SKM-1 treated with dmso at 0.1 percent for 144 hours (cell line): ENCODE data around the gene RNASE12.
"Not testable (repeated sequence)": the region's sequence is repeated elsewhere in the genome, so short reads cannot be mapped to it uniquely, and the experiment has no call there.

Experiments used
- DNase-seq: peaks from one replicate; lab custom pipeline; 2025; ENCODE audit not compliant: unreplicated experiment; lab: John Stamatoyannopoulos, UW

The RNASE12 gene, protein sequence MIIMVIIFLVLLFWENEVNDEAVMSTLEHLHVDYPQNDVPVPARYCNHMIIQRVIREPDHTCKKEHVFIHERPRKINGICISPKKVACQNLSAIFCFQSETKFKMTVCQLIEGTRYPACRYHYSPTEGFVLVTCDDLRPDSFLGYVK

DNA sequence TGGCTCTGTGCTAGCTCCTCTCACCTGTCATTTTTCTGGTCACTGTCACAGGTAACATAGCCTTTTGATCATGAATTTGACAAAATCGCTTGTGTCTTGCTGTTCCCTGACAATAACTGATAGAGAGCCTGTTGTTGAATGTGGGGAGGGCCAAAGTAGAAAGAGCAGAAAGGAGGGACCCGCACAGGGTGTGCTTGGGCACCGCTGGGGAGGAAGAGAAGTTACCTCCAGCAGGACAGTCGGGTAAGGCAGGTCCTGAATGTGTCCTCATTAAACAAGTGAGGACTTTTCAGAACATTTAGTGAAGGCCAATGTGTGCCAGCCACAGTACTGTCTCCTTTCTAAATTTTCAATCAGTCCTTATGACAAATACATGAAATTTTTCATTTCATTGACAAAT, at the start of gene RNASE12:
TSS of gene RNASE12 (minus strand) at position 142 of the 400 bp plus-strand sequence. CDS start 653 bp downstream, outside the sequence.
- no peak for DNase-seq

DNA sequence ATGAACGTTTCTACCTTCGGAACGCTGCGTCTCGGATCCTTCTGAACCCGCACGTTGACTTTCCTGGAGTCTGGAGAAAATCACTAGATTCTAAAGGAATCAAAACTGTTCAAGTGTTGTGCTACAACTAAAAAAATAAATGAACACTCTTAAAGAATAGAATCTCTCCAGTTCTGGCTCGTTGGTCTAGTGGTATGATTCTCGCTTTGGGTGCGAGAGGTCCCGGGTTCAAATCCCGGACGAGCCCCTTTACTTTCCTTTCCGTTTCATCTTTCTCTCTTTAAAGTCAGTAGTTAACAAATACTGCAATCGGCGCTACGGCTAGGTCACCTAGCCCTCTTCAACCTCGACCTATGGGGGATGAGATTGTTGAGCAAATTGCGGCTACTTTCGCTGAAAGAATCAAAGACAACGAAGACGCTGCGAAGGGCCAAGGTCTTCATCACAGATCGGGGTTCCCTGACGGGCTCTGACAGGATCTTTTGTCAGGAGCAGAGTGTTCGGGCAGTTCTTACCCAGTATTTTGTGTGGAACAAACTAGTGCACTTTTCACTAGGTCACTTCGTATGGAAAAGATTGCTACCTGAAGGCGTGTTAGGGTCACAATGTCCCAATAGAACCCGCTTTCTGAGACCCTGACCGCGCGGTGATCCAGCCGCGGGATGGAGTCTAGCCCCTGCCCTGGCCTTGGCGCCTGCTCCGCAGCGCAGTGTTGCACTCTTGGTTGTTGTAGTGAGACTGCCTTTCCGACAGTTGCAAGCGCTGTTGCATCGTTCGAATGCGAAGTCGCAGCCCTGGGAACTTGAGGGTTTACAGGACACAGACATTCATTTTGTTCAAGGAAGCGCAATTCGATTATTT, 41.9 kb upstream of the RNASE12 start:
- peak; percentile 56 for DNase-seq

DNA sequence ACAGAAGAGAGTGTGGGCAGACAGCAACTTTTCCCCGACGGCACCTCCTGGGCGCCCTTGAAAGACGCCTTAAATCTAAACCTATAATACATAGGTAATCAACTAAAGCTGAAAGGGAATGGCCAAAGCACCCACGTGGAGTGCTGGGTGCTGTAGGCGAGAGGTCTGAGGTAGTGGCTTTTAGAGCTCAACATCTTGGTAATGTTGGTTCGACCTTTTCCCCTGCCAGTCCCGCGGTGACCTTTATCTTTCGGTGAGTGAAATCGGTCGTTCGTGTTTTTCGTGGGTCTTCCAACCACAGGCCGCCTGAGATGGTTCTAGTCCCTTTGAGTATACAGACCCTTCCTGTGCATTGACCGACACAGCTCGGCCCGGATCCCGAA, 41.3 kb upstream of the RNASE12 start:
- no peak for DNase-seq

DNA sequence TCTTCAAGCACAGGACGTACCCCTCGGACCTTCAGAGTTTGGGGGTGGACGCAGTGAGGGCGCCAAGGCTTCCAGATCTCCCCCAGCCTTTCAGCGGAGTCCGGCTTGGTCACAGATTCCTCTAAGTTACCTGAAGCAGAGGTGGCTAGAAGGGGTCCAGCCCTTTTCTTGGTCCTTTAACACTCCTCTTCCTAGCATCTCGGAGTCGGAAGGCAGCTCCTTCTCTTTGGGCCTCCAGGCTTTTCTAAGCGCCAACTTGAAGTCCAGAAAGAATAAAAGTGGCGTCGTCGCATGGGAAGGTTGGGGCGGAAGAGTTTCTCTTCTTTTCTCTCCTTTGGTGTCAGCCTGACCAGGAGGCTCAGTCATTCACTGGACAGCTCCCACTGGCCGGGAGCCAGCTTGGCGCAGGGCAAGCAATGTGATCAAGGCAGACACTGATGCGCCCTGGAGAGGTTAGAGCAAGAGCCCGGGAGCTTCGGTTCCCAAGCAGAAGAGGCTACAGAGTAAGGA, 40.8 kb upstream of the RNASE12 start:
- no peak for DNase-seq

DNA sequence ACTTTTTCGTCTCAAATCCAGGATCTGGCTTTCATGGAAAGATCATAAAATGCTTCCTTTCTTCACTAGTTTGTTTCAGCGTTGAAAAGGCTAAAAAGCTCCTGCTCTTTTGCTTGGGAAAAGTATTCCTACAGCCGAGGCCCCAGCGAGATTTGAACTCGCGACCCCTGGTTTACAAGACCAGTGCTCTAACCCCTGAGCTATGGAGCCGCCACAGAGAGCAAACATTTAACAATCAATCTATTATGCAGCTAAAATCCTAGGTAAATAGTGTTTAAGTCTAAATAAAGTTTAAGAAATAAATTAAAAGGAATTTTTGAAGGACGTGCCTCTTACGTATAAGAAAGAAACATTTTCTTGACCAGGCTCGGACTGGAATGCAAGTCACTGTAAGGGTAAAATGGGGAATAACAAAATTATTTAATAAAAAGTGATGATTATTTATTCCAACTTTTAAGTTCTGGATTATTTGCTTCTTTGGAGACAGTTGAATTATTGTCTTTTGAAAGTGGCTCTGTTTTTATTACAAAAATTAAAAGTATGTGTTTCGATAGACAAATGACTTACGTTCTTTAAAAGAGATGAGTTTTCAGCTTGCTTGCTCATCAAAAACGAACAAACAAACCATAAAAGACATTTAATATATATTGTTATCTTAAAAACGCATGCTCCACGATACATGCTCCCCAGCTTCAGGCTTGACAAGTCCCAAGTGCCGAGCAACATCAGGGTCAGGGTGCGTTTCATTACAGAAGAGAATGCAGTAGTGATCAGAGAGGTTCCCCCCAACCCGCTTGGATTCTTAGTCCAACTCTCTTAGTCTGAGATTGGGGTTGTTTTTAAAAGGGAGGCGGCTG, 40.1 kb upstream of the RNASE12 start:
- peak; percentile 27 for DNase-seq

DNA sequence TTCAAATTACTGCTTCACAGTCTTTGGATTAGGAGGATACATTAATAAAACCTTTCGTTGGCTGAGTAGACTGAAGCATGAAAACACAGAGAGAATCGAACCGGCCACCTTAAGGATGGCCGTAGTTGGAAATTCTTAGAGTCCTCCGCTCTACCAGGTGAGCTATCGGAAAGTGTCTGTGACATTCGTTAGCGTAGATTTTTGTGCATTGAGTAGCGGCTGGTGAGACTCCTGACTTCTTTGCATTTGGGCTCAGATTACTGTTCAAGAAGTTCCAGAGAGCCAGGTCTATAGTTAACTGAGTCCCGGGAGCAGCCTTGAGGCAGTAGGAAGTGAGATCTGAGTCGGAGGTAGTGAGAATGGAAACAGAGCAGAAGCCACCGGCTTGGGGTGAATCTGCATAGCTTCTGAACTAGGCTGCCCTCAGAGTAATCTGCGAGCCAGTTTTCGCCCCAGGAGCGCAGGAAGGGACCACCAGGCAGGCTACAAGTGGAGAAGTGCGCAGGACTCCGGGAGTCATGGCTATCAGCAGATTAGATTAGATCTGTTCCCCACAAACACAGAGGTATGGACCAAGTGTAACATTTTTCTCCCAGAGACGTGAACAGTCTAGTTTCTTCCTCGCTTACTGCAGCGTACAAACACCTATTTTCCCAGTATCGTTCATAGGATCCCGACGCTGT, 39.3 kb upstream of the RNASE12 start:
- no peak for DNase-seq

DNA sequence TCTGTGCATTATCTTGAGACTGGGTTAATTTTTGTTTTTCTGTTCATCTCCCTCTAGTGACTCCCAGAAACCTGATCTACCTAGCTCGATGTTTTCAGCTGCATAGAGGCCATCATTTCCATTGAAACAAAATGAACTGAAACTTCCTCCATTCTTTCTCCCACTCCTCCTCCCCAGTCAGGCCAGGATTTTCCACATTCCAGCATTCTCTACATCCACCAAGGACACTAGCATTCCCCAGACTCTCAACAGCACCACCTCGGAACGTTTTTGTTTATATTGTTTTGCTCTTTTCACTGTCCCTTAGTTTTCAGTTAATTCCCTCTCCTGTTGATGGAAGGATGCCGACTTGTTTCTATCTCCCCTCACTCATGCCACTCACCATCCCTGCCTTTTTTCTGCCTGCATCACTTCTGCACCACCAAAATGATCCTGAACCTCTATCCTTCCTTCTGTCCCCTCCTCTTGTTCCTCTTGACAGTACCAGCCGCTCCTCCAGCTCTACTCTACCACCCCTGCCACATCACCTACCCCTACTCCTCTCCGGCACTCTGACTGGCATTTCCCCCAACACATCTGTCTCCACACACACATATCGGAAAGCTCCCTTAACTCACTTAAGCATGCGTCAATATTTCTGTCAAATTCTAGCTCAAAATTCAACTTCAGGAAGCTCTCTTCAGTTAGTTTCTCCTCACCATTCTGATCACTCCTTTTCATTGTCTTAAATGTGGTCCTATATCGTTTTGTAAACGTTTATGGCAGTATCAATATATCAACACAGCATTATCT, 37.1 kb upstream of the RNASE12 start:
- DNase-seq = no peak

DNA sequence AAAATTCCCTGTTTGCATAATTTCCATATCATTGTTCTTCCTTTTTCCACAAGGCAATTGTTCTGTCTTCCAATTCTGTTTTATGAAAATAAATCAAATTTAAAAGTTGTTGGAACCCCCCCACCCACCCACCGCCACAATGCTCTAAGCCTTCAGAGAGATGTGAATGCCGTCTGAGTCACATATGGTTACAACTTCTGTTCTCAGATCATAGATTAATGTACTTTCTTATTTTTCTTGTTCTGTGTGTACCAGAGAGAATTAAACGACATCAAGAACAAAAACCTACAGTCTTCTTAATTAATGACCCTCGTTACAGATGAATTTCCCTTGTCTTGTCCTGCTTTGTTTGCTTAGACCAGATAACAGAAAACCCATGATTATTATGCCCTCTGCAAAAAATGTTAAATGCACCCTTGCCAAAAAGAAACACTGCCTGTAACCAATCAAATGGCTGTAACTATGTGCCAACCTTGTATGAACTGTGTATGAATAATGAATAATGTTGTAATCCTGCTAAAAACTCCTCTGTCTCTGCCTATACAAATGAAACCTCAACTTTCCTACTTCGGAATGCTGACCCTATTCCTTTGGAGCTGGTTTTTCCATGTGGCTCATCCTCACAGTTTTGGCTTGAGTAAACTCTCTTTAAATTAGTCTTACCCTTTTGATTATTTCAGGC, 36.3 kb upstream of the RNASE12 start:
- DNase-seq = no peak

DNA sequence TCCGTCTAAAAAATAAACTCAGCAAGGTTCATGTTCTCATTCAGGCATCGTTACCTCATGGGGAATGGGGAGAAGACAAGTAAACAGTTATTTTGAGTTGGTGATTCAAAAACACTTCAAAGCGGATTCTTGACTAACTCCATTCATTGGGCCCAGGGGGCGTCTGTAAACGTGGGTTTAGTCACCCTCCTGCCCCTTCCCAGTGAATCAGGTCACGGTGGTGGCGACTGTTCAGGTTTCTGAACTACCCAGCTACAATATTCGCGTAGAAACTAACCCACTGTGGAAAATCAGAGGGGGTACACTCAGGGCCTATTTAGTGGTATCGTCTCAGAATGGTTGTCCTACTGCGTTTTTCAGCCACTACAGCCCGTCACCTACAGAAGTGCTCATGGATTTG, 35.1 kb upstream of the RNASE12 start:
- no peak for DNase-seq

DNA sequence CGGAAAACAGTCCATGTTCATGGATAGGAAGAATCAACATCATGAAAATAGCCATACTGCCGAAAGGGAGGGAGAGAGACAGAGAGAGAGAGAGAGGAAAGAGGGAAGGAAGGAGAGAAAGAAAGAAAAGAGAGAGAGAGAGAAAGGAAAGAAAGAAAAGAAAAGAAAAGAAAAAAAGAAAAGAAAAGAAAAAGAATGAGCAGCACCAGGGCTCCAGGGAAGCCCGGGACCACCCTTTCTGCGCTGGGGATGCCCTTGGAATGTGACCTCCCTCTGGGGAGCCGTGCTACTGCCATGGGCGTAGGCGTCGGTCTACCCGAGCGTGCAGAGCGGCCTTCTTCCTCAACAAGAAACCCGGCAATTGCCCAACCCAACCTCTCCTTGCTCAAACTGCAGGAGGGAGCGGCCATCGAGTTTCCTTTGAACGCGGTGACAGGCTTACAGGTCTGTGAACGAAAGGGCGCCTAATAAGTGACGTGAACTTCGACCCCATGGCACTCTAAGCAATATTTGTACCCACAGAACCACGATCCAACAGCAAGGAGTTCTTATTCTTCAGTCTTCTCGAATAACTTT, 33.4 kb upstream of the RNASE12 start:
- peak; percentile 23 for DNase-seq

DNA sequence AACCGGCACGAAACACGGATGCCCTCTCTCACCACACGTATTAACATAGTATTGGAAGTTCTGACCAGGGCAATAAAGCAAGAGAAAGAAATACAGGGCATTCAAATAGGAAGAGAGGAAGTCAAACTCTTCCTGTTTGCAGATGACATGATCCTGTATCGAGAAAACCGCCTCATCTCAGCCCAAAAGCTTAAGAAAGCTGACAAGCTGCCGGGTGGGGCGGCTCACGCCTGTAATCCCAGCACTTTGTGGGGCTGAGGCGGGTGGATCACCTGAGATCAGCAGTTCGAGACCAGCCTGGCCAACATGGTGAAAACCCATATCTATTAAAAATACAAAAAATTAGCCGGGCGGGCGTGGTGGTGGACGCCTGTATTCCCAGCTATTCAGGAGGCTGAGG, 32.6 kb upstream of the RNASE12 start:
- DNase-seq = no peak

DNA sequence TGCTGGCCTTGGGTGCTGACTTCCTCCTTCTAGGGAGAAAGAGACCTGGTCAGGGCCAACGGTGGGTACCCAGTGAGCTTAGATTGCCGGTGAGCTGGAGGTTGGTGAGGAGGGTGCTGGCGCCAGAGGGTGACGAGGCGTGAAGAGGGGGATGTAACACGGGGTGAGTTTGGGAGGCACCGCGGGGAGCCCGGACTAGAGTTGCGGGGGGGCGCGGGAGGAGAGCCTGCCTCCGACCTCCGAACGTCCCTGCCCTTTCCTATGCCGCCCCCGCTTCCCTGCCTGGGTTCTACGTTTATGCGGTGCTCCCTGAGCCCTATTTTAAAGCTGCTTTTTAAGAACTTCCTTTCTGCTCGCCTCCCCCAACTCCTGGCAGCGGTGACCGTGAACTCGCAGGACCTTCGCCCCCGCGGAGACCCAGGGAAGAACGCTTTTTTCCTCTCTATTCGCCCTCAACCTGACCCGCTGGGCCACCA, 31.7 kb upstream of the RNASE12 start:
- DNase-seq = no peak

DNA sequence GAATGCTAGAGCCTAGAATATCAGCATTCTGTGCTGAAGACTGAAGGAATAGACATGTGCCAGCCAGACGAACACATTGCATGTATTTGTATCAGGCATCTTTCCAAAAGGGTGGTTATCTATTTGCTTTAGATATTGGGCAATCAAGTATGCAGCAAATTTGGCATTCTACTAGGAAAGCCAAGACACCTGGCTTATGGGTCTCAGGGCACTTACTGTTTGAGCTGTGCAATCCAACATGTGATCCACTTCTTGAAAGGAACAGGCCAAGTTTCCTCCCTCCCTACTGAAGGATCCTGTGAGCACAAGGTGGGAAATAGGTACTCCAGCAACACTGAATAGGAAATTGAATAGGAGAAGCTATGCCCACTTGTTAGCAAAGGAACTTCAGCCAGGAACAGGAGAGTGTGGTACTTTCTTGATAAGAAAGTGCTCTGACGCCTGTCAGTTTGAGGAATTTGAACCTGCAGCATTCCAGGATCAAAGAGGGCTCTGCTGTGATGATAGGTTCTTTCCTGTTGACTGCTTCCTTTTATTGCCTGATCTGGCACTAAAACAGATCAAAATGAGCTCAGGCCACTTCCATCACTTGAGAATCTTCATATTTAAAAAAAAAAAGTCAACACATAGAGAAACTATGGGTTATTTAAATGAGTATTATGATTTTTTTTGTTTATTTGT, 29.8 kb upstream of the RNASE12 start:
- DNase-seq = no peak

DNA sequence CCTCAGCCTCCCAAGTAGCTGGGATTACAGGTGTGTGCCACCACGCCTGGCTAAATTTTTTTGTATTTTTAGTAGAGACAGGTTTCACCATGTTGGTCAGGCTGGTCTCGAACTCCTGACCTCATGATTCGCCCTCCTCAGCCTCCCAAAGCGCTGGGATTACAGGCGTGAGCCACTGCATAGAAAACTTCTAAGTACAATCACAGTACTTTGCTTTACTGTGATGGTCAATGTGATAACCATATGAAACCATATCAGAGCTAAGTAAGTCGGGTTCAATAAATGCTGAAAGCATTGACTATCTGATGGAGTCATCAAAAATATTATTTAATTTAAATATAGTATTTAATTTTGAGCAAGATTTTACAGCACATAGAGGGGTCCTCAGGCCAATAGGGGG, 28.5 kb upstream of the RNASE12 start:
- not testable (repeated sequence) for DNase-seq

DNA sequence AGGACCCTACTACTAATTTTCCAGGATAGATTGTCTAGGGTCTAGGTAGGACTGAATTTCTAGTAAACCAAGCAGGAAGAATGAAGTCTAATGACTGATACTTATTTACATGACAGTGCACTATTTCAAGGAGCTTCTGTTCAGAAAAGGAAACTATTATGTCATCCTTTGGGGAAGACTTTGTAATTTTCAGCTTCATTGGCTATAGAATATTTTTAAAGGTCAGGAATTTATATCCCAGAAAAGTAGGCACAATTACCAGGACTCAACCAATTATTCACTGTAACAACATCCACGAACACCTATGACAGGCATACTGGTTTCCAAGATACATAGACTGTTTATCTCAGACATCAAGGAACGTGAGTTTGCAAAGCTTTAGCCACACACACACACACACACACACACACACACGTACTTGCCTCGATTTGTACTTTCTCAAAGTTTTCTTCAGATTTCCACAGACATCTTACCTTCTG, 27.1 kb upstream of the RNASE12 start:
- DNase-seq = no peak

DNA sequence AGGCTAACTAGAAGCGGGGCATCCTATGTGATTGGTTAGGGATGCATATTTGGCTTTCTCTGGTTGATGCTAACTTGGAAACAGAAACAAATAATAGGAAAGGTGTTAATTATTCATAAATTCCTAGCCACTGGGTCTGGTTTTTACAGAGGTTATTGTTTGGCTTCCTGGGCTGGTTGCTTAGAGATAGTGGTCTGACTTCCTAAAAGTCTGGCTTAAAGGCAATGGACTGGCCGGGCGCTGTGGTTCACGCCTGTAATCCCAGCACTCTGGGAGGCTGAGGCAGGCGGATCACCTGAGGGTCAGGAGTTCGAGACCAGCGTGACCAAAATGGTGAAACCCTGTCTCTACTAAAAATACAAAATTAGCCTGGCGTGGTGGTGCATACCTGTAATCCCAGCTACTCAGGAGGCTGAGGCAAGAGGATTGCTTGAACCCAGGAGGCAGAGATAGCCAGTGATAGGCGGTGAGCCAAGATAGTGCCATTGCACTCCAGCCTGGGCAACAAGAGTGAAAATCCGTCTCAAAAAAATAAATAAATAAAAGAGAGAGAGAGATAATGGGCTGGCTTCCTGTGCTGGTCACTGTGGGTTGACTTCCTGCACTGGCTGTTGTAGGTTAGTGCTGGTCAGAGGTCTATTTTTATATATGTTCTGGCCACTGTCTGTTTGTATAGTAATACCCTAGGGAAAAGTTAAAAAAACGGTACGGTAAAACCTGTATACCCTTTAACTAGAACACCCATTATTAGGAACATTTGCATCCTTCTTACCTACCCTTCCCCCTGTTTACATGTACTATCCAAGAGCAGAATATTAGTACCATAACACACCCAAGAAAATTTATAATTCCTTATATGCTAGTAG, 26.2 kb upstream of the RNASE12 start:
- no peak for DNase-seq

DNA sequence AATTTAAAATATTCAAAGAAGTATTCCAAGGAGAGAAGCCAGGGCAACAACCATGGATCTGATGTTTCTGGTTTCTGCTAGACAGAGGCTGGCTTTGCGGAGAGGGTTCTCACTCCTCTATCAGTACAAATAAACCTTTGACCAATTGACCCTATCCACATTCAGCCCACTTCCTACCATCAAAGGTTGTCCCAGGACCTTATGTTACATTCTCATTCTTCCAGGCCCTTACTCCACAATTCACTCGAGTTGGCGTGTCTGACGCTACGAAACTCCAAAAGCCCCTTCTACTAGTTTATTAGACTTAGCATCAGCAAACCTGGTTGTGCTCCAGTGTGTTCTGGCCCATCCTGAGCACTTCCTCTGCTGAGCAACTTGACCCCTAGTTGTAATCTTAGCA, 24.8 kb upstream of the RNASE12 start:
- DNase-seq = no peak
